HL-60/S4 treated with retinoic acid at 250 ng/mL for 4 days and 3 days (cell line): ENCODE results near the gene RMC1.

ENCODE experiments used
- in situ Hi-C: fragments of 300-500 bp; cut with MboI; formaldehyde crosslinking; loops from 2 replicates; pipeline ENCODE4 v1.7.0; 2022; ENCODE audit warnings: low sequenced_read_pairs

Gene RMC1

DNA sequence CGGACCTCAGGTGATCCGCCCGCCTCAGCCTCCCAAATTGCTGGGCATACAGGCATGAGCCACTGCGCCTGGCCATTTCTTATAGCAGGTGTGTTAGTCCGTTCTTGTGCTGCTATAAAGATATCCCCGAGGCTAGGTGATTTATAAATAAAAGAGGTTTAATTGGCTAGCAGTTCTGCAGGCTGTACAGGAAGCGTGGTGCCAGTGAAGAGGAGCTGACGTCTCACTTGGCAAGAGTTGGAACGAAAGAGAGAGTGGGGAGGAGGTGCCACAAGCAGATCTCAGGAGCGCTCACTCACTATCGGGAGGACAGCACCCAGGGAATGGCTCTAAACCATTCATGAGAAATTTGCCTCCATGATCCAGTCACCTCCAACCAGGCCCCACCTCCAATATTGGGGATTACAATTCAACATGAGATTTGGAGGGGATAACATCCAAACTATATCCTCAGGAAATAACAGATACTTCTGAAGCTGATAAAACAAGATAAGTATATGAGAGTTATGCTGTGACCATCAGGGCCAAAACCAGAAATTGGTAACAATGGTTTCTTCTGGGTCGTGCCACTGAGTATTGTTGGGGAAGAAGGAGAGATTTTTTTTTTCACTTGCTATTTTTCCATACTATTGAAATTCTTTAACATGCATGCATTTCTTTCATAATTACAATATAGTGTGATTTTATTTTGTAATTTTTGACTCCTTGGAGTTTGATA, 7.4 kb upstream of the RMC1 start:
- in situ Hi-C loops = no loop called here

GRCh38 chr18:23498117-23498516, 5.2 kb upstream of the RMC1 start:
- in situ Hi-C loops = no loop called here

GRCh38 chr18:23498877-23499276, 4.4 kb upstream of the RMC1 start:
- in situ Hi-C loops = no loop called here

GRCh38 chr18:23499291-23499781, 4.0 kb upstream of the RMC1 start:
- in situ Hi-C loops = no loop called here

DNA sequence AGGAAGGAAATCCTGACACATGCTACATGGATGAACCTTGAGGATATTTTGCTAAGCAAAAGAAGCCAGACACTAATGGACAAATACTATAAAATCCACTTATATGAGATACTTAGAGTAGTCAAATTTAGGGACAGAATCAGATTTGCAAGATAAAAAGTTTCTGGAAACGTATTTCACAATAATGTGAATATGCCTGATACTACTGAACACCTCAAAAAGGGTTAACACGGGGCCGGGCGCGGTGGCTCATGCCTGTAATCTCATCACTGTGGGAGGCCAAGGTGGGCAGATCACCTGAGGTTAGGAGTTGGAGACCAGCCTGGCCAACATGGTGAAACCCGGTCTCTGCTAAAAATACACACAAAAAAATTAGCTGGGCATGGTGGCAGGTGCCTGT, 1.7 kb upstream of the RMC1 start:
- in situ Hi-C loops = loop anchor here (25.0 kb wide), 1 partner anchor 311 kb away; no protein-coding TSS in a partner anchor

DNA sequence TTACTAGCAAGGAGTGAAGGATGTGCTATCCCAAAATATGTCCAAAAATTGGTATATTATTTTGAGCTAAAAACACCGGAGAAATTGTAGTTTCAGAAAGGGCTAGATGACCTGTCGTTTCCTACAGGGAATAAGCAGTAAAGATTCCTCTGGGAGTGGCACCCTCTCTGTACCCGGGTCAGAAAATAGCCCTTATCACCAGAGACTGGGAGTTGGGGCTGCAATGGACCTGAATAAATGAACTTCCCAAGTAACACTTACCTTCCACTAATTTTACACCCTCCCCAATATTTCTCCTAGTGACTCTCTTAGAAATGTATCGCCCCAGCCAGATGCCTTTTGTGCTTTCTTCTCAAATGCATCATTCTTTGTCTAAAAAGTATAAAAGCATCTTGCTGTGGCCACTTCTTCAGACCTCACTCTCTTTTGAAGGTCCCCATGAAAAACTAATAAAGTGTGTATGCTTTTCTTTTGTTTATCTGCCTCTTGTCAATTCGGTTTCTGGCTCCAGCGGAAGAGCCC, 734 bp upstream of the RMC1 start:
- in situ Hi-C loops = loop anchor here (25.0 kb wide), 1 partner anchor 310 kb away; no protein-coding TSS in a partner anchor

- in situ Hi-C loops = loop anchor here (25.0 kb wide), 1 partner anchor 308 kb away; no protein-coding TSS in a partner anchor
These were observed 643 bp downstream of the RMC1 start for GRCh38 chr18:23503963-23504344.

- in situ Hi-C loops = loop anchor here (25.0 kb wide), 1 partner anchor 308 kb away; no protein-coding TSS in a partner anchor
These were observed 1.4 kb downstream of the RMC1 start for GRCh38 chr18:23504720-23505119.

GRCh38 chr18:23506393-23506792, 3.1 kb downstream of the RMC1 start:
- in situ Hi-C loops = loop anchor here (25.0 kb wide), 1 partner anchor 306 kb away; no protein-coding TSS in a partner anchor

GRCh38 chr18:23510923-23511322, 7.6 kb downstream of the RMC1 start:
- in situ Hi-C loops = loop anchor here (25.0 kb wide), 1 partner anchor 301 kb away; no protein-coding TSS in a partner anchor

DNA sequence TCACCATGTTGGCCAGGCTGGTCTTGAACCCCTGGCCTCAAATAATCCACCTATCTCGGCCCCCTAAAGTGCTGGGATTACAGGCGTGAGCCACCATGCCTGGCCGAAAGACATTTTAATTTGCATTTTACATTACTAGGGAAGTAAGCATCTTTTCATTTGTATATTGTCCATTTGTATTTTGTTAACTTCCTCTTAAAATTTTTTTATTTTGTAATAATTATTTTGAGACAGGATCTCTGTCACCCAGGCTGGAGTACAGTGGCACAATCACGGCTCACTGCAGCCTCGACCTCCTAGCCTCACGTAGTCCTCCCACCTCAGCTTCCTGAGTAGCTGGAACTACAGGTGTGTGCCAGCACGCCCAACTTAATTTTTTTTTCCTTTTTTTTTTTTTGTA, 8.9 kb downstream of the RMC1 start:
- in situ Hi-C loops = loop anchor here (25.0 kb wide), 1 partner anchor 300 kb away; no protein-coding TSS in a partner anchor

DNA sequence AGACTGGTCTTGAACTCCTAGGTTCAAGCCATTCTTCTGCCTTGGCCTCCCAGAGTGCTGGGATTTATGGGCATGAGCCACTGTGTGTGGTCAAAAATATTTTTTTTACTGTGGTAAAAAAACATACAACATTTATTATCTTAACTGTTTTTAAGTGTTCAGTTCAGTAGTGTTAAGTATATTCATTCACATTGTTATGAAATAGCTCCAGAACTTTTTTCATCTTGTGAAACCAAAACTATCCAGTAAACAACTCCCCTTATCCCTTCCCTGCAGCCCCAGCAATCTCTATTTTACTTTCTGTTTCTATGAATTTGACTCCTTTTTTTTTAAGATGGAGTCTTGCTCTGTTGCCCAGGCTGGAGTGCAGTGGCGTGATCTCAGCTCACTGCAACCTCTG, 9.3 kb downstream of the RMC1 start:
- in situ Hi-C loops = loop anchor here (25.0 kb wide), 1 partner anchor 300 kb away; no protein-coding TSS in a partner anchor

DNA sequence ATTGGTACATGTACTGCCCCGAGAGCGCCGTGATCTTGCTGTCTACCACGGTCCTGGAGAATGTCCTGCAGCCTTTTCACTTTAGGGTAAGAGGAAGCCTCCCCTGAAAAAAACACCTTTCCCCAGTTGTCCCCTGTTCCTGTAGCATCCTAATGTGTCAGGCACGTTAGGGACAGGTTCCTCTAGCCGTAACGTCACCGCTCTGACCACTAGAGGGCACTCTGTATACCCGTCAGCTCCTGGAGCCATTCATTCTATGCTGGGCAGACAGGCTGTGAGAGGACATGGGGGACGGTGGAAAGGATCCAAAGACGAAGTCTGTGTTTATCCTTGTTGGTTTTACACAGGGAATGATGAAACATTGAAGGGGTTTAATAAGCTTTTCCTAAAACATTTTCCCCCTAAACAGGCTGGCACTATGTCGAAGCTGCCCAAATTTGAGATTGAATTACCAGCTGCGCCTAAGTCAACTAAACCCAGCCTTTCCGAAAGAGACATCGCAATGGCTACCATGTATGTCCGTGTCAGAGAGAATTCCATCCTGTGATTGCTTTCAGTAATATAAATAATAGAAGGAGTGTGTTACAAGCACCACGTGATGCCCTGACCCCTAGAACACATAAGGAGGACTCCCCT, 12.7 kb downstream of the RMC1 start:
- in situ Hi-C loops = loop anchor here (25.0 kb wide), 1 partner anchor 296 kb away; no protein-coding TSS in a partner anchor

GRCh38 chr18:23519734-23520133, 16.4 kb downstream of the RMC1 start:
- in situ Hi-C loops = loop anchor here (25.0 kb wide), 1 partner anchor 293 kb away; no protein-coding TSS in a partner anchor

GRCh38 chr18:23521271-23521670, 18.0 kb downstream of the RMC1 start:
- in situ Hi-C loops = loop anchor here (25.0 kb wide), 1 partner anchor 291 kb away; no protein-coding TSS in a partner anchor

GRCh38 chr18:23521907-23522306, 18.6 kb downstream of the RMC1 start:
- in situ Hi-C loops = loop anchor here (25.0 kb wide), 1 partner anchor 290 kb away; no protein-coding TSS in a partner anchor

DNA sequence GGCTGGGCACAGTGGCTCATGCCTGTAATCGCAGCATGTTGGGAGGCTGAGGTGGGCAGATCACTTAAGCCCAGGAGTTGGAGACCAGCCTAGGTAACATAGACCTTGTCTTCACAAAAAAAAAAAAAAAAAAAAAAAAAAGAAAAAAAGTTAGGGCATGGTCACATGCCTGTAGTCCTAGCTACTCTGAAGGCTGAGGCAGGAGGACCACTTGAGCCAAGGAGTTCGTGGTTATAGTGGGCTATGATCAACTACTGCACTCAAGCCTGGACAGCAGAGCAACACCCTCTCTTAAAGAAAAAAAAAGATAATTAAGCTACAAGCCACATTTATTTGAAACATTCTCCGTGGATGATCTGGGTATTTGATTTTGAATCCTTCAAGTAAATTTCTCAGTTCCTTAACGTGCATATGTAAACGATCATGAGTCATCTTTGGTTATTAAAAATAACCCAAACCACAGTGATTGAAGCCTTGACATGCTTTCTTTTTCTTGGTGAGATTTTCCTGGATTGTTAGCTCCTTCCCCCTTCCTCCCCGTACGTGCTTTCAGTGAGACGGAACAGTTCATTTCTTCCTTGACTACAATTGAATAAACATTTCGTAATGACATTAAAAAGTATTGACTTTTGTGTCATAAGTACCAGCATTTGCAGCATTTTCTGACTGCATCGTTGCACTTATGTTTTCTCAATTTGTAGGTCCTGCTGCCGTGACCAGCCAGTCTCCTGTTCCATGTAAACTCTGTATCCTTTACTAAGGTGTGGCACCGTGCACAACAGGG, 20.3 kb downstream of the RMC1 start:
- in situ Hi-C loops = loop anchor here (25.0 kb wide), 1 partner anchor 289 kb away; no protein-coding TSS in a partner anchor

DNA sequence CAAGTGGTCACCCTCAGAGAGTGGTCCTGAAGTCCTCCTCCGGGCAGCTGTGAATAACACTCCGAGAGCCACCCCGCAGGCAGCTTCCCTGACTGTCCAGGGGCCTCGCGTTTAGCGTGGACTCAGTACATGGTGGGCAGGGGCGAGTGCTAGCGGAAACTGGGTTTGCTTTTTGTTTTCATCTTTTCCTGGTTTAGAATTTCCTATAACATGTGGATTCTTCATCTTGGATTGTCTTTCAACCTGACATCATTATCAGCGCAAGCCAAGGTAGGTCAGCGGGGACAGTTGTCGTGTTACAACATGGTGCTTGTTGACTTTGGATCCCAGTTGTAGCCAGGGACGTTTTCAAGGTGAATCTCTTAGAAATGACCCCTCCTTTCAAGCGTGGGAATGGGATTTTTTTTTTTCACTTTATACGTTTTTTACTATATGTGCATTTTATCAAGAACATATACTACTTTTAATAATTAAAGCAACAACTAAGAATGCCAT, 20.9 kb downstream of the RMC1 start:
- in situ Hi-C loops = loop anchor here (25.0 kb wide), 1 partner anchor 288 kb away; no protein-coding TSS in a partner anchor

GRCh38 chr18:23526501-23527063, 23.3 kb downstream of the RMC1 start:
- in situ Hi-C loops = no loop called here
